Astrocyte (in vitro differentiated cells and primary cell): Measurements from ENCODE around the gene ENTR1. TPM values are rescaled to one million over a fixed set of nuclear protein-coding genes. Genes with fewer than 3 reads are reported as not detected.

Experiments used
- DNase-seq: peaks from one replicate; pipeline ENCODE4 v3.0.0-alpha.2; 2010; ENCODE audit warnings: low read depth
- FAIRE-seq: peaks from 2 replicates; lab custom pipeline; 2011; peaks lifted over from hg19 to GRCh38; lab: Jason Lieb, UNC
- H2AFZ ChIP-seq: 2 replicates; pipeline ENCODE4 v1.6.0; 2012; ENCODE audit warnings: low read depth, low read length, inconsistent platforms
- H3K27ac ChIP-seq: 2 replicates; pipeline ENCODE4 v1.5.1; 2011; ENCODE audit warnings: low read depth, low read length, inconsistent platforms
- H3K27me3 ChIP-seq: 2 replicates; pipeline ENCODE4 v1.6.0; 2011; ENCODE audit warnings: low read length, inconsistent platforms; ENCODE audit not compliant: insufficient read depth
- H3K36me3 ChIP-seq: 2 replicates; pipeline ENCODE4 v1.5.1; 2011; ENCODE audit warnings: low read length, inconsistent platforms; ENCODE audit not compliant: insufficient read depth
- H3K4me1 ChIP-seq: 2 replicates; pipeline ENCODE4 v1.5.1; 2011; ENCODE audit warnings: low read length, inconsistent platforms; ENCODE audit not compliant: insufficient read depth
- H3K4me2 ChIP-seq: 2 replicates; pipeline ENCODE4 v1.6.0; 2012; ENCODE audit warnings: low read length, inconsistent platforms
- H3K4me3 ChIP-seq: 2 replicates; pipeline ENCODE4 v1.5.1; 2011; ENCODE audit warnings: low read depth, mild to moderate bottlenecking, low read length, inconsistent platforms; ENCODE audit not compliant: insufficient read depth
- H3K79me2 ChIP-seq: 2 replicates; pipeline ENCODE4 v1.6.0; 2012; ENCODE audit warnings: mild to moderate bottlenecking, low read length, inconsistent platforms; ENCODE audit not compliant: insufficient read depth
- H3K9ac ChIP-seq: 2 replicates; pipeline ENCODE4 v1.6.0; 2012; ENCODE audit warnings: mild to moderate bottlenecking, low read length, inconsistent platforms
- H3K9me3 ChIP-seq: 2 replicates; pipeline ENCODE4 v1.5.1; 2012; ENCODE audit warnings: low read depth, mild to moderate bottlenecking, low read length, inconsistent platforms; ENCODE audit not compliant: insufficient read depth
- H4K20me1 ChIP-seq: 2 replicates; pipeline ENCODE4 v1.6.0; 2012; ENCODE audit warnings: low read length, inconsistent platforms; ENCODE audit not compliant: insufficient read depth
- H3K27ac Mint-ChIP-seq: one replicate; pipeline ENCODE4 v1.8.0; 2021; ENCODE audit warnings: mild to moderate bottlenecking, mixed read lengths; ENCODE audit not compliant: unreplicated experiment
- H3K27me3 Mint-ChIP-seq: one replicate; pipeline ENCODE4 v1.8.0; 2021; ENCODE audit warnings: low read depth, mixed read lengths; ENCODE audit not compliant: unreplicated experiment
- H3K36me3 Mint-ChIP-seq: one replicate; pipeline ENCODE4 v1.8.0; 2021; ENCODE audit warnings: low read depth, mixed read lengths; ENCODE audit not compliant: unreplicated experiment
- H3K4me1 Mint-ChIP-seq: one replicate; pipeline ENCODE4 v1.8.0; 2021; ENCODE audit warnings: low read depth, mixed read lengths; ENCODE audit not compliant: unreplicated experiment
- H3K4me3 Mint-ChIP-seq: one replicate; pipeline ENCODE4 v1.8.0; 2021; ENCODE audit warnings: mild to moderate bottlenecking, moderate library complexity, mixed read lengths; ENCODE audit not compliant: unreplicated experiment
- H3K9me3 Mint-ChIP-seq: one replicate; pipeline ENCODE4 v1.8.0; 2021; ENCODE audit warnings: mild to moderate bottlenecking, mixed read lengths; ENCODE audit not compliant: unreplicated experiment
- EZH2 ChIP-seq: IDR thresholded peaks from 2 replicates; pipeline ENCODE4 v1.6.1; 2012; ENCODE audit warnings: mild to moderate bottlenecking, low read length, inconsistent platforms; ENCODE audit not compliant: insufficient read depth
- total RNA-seq: library from RNA; stranded (reverse); gene quantifications from 2 replicates; pipeline ENCODE4 v1.2.1, GENCODE V29; 2021
- TF ChIP-seq, protein P1 (sequence below): IDR thresholded peaks from 2 replicates; pipeline ENCODE4 v1.5.1; 2011; ENCODE audit warnings: low read depth, mild to moderate bottlenecking, inconsistent platforms, low read length, moderate library complexity; ENCODE audit not compliant: insufficient read depth

ENTR1 gene
- total RNA-seq, 1 donor from 2014 or later = 71.7 TPM

DNA sequence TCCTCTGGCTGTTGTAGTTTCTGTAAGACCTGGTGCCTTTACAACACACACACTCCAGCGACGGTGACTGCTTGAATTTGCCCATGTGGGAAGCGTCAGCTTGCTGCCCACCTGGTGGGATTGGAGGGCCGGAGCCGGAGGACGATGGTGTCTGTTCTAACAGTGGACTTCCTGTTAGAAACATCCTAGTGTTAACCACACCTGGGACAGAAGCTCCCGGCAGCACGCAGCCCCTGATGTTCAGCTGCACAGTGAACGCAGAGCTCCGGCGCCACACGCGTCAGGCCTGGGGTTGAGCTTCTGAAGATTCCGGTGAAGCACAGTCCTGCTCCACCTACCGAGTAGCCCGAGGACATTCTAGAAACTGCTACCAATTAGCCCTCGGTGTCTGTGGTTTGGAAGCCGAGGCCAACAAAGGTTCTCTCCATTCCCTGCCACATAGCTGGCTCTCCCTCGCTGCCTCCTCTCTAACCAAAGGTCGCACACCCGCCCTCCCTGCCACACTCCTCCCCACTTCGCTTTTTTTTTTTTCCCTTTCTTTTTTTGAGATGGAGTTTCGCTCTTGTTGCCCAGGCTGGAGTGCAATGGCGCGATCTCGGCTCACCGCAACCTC is 14.4 kb upstream of the ENTR1 start:
- no peak overlapping the region for H3K4me3 ChIP-seq
- Mint-ChIP-seq H3K4me3 (no peak overlapping the region), H3K27ac (no peak overlapping the region), H3K4me1 (no peaks in the 10 kb centered on the region), H3K9me3 (no peaks in the 10 kb centered on the region), H3K27me3 (no peaks in the 10 kb centered on the region), H3K36me3 (peaks cover 1% of the 10 kb centered on the region)
- FAIRE-seq = no peak
- DNase-seq = no peak
- H3K27me3 ChIP-seq = no peaks in the 10 kb centered on the region
- H3K4me1 ChIP-seq = no peaks in the 10 kb centered on the region
- no peak for TF ChIP-seq EZH2
- TF ChIP-seq, protein P1, sequence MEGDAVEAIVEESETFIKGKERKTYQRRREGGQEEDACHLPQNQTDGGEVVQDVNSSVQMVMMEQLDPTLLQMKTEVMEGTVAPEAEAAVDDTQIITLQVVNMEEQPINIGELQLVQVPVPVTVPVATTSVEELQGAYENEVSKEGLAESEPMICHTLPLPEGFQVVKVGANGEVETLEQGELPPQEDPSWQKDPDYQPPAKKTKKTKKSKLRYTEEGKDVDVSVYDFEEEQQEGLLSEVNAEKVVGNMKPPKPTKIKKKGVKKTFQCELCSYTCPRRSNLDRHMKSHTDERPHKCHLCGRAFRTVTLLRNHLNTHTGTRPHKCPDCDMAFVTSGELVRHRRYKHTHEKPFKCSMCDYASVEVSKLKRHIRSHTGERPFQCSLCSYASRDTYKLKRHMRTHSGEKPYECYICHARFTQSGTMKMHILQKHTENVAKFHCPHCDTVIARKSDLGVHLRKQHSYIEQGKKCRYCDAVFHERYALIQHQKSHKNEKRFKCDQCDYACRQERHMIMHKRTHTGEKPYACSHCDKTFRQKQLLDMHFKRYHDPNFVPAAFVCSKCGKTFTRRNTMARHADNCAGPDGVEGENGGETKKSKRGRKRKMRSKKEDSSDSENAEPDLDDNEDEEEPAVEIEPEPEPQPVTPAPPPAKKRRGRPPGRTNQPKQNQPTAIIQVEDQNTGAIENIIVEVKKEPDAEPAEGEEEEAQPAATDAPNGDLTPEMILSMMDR = no peak
- no peaks in the 10 kb centered on the region for H3K9me3 ChIP-seq
- no peak overlapping the region for H3K9ac ChIP-seq
- peaks cover 25% of the 10 kb centered on the region for H3K36me3 ChIP-seq
- peaks cover 23% of the 10 kb centered on the region for H4K20me1 ChIP-seq
- no peak overlapping the region for H3K27ac ChIP-seq
- H3K79me2 ChIP-seq = peaks cover 6% of the 10 kb centered on the region
- H3K4me2 ChIP-seq = no peak overlapping the region
- no peak overlapping the region for H2AFZ ChIP-seq

DNA sequence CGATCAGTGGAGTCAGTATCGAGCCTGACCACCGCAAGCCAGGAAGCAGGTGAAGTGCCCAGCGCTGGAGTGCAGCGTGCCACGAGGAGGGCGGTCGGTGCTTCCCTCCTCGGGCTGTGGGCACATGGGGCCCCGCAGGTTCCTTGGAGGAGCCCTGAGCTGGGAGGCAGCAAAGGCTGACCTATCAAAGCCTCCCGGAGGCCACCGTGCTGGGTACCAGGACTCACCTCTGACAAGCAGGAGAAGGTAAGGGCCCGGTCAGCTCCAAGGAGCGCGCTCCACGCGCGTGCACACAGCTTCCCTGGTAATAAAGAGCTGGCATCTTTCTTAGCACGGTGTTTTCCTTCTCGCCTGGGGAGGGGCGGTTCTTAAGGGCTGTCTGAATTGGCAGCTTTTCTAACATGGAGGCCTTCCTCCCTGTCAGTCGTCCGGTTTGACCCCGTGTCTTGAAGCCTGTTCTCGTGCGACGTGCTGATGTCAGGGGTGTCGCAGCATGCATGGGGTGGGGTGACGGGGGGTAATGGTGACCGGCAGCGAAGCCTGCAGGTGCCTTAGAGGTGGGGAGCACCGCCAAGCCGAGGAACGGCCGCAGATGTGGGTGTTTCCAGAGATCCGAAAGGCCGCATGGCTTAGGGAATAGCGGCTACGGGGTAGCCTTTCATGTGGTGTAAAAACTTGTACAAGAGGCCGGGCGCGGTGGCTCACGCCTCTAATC is 13.2 kb upstream of the ENTR1 start:
- H2AFZ ChIP-seq = no peak overlapping the region
- no peak overlapping the region for H3K27ac Mint-ChIP-seq
- no peak overlapping the region for H3K4me3 Mint-ChIP-seq
- H3K4me1 ChIP-seq = no peaks in the 10 kb centered on the region
- no peaks in the 10 kb centered on the region for H3K4me1 Mint-ChIP-seq
- no peak overlapping the region for H3K9ac ChIP-seq
- no peaks in the 10 kb centered on the region for H3K36me3 Mint-ChIP-seq
- peaks cover 6% of the 10 kb centered on the region for H3K79me2 ChIP-seq
- H3K27me3 Mint-ChIP-seq = no peaks in the 10 kb centered on the region
- H3K27ac ChIP-seq = no peak overlapping the region
- FAIRE-seq = no peak
- no peaks in the 10 kb centered on the region for H3K9me3 ChIP-seq
- no peak overlapping the region for H3K4me3 ChIP-seq
- H3K4me2 ChIP-seq = no peak overlapping the region
- H3K36me3 ChIP-seq = peaks cover 25% of the 10 kb centered on the region
- no peak for TF ChIP-seq EZH2
- TF ChIP-seq, protein P1 = no peak
- no peaks in the 10 kb centered on the region for H3K27me3 ChIP-seq
- peaks cover 20% of the 10 kb centered on the region for H4K20me1 ChIP-seq
- no peaks in the 10 kb centered on the region for H3K9me3 Mint-ChIP-seq
- no peak for DNase-seq

DNA sequence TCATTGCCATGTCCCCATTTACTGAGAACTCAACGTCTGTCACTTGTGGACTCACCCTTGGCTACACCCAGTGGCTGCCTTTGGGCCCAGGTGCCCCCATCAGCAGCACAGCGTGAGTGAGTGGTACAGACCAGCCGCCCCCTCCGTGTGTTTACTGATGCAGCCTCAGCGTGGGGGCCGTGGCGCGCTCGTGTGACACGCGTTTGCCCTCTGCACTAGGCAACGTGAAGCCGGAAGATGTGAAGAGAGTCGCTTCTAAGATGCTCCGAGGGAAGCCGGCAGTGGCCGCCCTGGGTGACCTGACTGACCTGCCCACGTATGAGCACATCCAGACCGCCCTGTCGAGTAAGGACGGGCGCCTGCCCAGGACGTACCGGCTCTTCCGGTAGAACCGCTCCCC is 12.5 kb upstream of the ENTR1 start:
- Mint-ChIP-seq H3K27me3 (no peaks in the 10 kb centered on the region), H3K4me3 (no peak overlapping the region), H3K36me3 (peaks cover 3% of the 10 kb centered on the region), H3K9me3 (no peaks in the 10 kb centered on the region), H3K27ac (no peak overlapping the region), H3K4me1 (no peaks in the 10 kb centered on the region)
- FAIRE-seq = no peak
- H3K4me1 ChIP-seq = no peaks in the 10 kb centered on the region
- no peak overlapping the region for H2AFZ ChIP-seq
- H3K4me2 ChIP-seq = no peak overlapping the region
- H3K79me2 ChIP-seq = peaks cover 6% of the 10 kb centered on the region
- H3K9me3 ChIP-seq = no peaks in the 10 kb centered on the region
- no peak for DNase-seq
- no peak overlapping the region for H3K9ac ChIP-seq
- TF ChIP-seq, protein P1 = no peak
- no peak for TF ChIP-seq EZH2
- no peak overlapping the region for H3K4me3 ChIP-seq
- H4K20me1 ChIP-seq = peaks cover 24% of the 10 kb centered on the region
- no peak overlapping the region for H3K27ac ChIP-seq
- H3K27me3 ChIP-seq = no peaks in the 10 kb centered on the region
- peaks cover 24% of the 10 kb centered on the region for H3K36me3 ChIP-seq
